Mammary epithelial cell (primary cell): Measurements from ENCODE around the gene MTHFD1.

Experiments
- CTCF ChIP-seq, 2 donors: IDR thresholded peaks in 1 of 2; conservative IDR thresholded peaks in 1 of 2; 2 replicates each; pipeline ENCODE4 v1.5.1; 2011 to 2012; ENCODE audit warnings: inconsistent platforms in 2 of 2, low read length in 2 of 2, mild to moderate bottlenecking in 2 of 2, control low read depth in 1 of 2, low read depth in 1 of 2; ENCODE audit not compliant: insufficient read depth in 1 of 2; ENCODE audit errors: extremely low read depth in 1 of 2
- EZH2 ChIP-seq: IDR thresholded peaks from 2 replicates; pipeline ENCODE4 v1.6.1; 2012; ENCODE audit warnings: low read length, inconsistent platforms, borderline replicate concordance

GRCh38 chr14:64412237-64412636 is 24.1 kb downstream of the MTHFD1 start:
- TF ChIP-seq CTCF (conservative IDR thresholded peaks at IDR 0.05 in 1 of 2, IDR thresholded peaks at IDR 0.05 in 1 of 2; ENCODE audit: extremely low read depth in 1 of 2, insufficient read depth in 1 of 2, low read depth in 1 of 2, low read length in 2 of 2) = no peak
- TF ChIP-seq EZH2 = no peak
